GM23338 (cell line): ENCODE data around the gene ATP10B.

Source experiments
- CTCF ChIP-seq, 2 experiments: fragments of 200-600 bp in 1 of 2; sonication (generic) in 1 of 2; conservative IDR thresholded peaks; 2 replicates each; pipeline versions ENCODE4 v1.5.1 to v1.6.1; 2016 to 2017; ENCODE audit warnings: antibody characterized with exemption in 2 of 2, low read depth in 2 of 2, mild to moderate bottlenecking in 2 of 2, moderate library complexity in 1 of 2
- EZH2 ChIP-seq: fragments of 200-600 bp; sonication (generic); IDR thresholded peaks from one replicate; pipeline ENCODE4 v1.8.0; 2017; ENCODE audit warnings: antibody characterized with exemption, mild to moderate bottlenecking, low read depth; ENCODE audit not compliant: unreplicated experiment
- EZH2phosphoT487 ChIP-seq: fragments of 200-600 bp; sonication (generic); IDR thresholded peaks from one replicate; pipeline ENCODE4 v1.8.1; 2018; ENCODE audit warnings: antibody characterized with exemption; ENCODE audit not compliant: unreplicated experiment
- POLR2AphosphoS5 ChIP-seq: IDR thresholded peaks from 2 replicates; pipeline ENCODE4 v1.6.1; 2016; ENCODE audit warnings: antibody characterized with exemption, low read depth

- TF ChIP-seq EZH2 (no peak), CTCF (conservative IDR thresholded peaks at IDR 0.05; ENCODE audit: low read depth in 2 of 2) (no peak), EZH2phosphoT487 (no peak), POLR2AphosphoS5 (no peak)
These were observed 1.6 kb downstream of the ATP10B start for GRCh38 chr5:160850421-160850820.
